IPS DF 4.7 (cell line): ENCODE data around the gene MAN2A1.
"Not testable (repeated sequence)": the region's sequence is repeated elsewhere in the genome, so short reads cannot be mapped to it uniquely, and the experiment has no call there.

Experiments
- DNase-seq: peaks from one replicate; pipeline ENCODE4 v3.0.0-alpha.2; 2013; ENCODE audit warnings: low spot score; ENCODE audit errors: extremely low read depth

The MAN2A1 gene

GRCh38 chr5:109755761-109756160 lies 66.0 kb downstream of the MAN2A1 start:
- DNase-seq, result no peak

GRCh38 chr5:109756543-109757185 lies 66.9 kb downstream of the MAN2A1 start:
- no peak for DNase-seq

GRCh38 chr5:109757490-109757889 lies 67.8 kb downstream of the MAN2A1 start:
- DNase-seq, result no peak

- no peak for DNase-seq
Observed at GRCh38 chr5:109759306-109759705, 69.6 kb downstream of the MAN2A1 start.

GRCh38 chr5:109760130-109760529 lies 70.4 kb downstream of the MAN2A1 start:
- DNase-seq, result not testable (repeated sequence)

GRCh38 chr5:109762821-109763220 lies 73.1 kb downstream of the MAN2A1 start:
- no peak for DNase-seq

- no peak for DNase-seq
Observed at GRCh38 chr5:109767184-109767995, 77.7 kb downstream of the MAN2A1 start.

GRCh38 chr5:109767997-109768396 lies 78.3 kb downstream of the MAN2A1 start:
- no peak for DNase-seq

- DNase-seq, result no peak
Observed at GRCh38 chr5:109769597-109770291, 80.0 kb downstream of the MAN2A1 start.

GRCh38 chr5:109775130-109775529 lies 85.4 kb downstream of the MAN2A1 start:
- no peak for DNase-seq

GRCh38 chr5:109779036-109779735 lies 89.5 kb downstream of the MAN2A1 start:
- DNase-seq, result no peak

GRCh38 chr5:109784687-109785086 lies 95.0 kb downstream of the MAN2A1 start:
- no peak for DNase-seq

- DNase-seq, result no peak
Observed at GRCh38 chr5:109786206-109786855, 96.6 kb downstream of the MAN2A1 start.

GRCh38 chr5:109788596-109788995 lies 98.9 kb downstream of the MAN2A1 start:
- no peak for DNase-seq

- DNase-seq, result no peak
Observed at GRCh38 chr5:109792613-109793012, 102.9 kb downstream of the MAN2A1 start.

GRCh38 chr5:109803854-109804253 lies 114.1 kb downstream of the MAN2A1 start:
- DNase-seq, result no peak

- DNase-seq, result no peak
Observed at GRCh38 chr5:109805472-109805871, 115.7 kb downstream of the MAN2A1 start.

- DNase-seq, result peak; percentile 2
Observed at GRCh38 chr5:109805883-109806282, 116.2 kb downstream of the MAN2A1 start.

GRCh38 chr5:109812698-109813097 lies 123.0 kb downstream of the MAN2A1 start:
- no peak for DNase-seq

GRCh38 chr5:109816732-109817131 lies 127.0 kb downstream of the MAN2A1 start:
- DNase-seq, result no peak

- no peak for DNase-seq
Observed at GRCh38 chr5:109819878-109820277, 130.2 kb downstream of the MAN2A1 start.
